Endothelial cell of hepatic sinusoid (primary cell): ENCODE data around the gene NECAB2.

Experiments used
- in situ Hi-C: cut with HindIII; loops from 2 replicates; pipeline ENCODE4 v1.10.0; 2017; ENCODE audit warnings: low sequenced_read_pairs

The NECAB2 gene

DNA sequence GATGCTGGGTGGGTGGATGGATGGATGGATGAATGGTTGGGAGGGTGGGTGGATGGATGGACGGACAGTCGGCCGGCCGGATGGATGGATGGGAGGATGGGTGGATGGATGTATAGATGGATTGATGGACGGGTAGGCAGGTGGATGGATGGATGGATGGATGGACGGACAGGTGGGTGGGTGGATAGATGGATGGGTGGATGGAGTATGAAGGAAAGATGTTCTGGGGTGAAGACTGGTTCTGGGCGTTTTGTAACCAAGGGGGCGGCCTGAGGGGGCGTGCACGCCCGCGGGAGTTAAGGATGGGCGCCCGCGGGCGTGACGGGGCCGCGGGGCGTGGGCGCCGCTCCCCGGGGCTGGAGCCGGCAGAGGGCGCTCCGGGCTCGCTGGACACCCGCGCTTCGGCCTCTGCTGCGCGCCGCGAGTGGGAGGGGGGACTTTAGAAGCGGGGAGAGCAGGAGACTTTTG, at the start of gene NECAB2:
Gene NECAB2 (plus strand): TSS at position 407 of the 468 bp plus-strand sequence. CDS start 405 bp downstream, outside the sequence.
- in situ Hi-C loops = no loop called here

DNA sequence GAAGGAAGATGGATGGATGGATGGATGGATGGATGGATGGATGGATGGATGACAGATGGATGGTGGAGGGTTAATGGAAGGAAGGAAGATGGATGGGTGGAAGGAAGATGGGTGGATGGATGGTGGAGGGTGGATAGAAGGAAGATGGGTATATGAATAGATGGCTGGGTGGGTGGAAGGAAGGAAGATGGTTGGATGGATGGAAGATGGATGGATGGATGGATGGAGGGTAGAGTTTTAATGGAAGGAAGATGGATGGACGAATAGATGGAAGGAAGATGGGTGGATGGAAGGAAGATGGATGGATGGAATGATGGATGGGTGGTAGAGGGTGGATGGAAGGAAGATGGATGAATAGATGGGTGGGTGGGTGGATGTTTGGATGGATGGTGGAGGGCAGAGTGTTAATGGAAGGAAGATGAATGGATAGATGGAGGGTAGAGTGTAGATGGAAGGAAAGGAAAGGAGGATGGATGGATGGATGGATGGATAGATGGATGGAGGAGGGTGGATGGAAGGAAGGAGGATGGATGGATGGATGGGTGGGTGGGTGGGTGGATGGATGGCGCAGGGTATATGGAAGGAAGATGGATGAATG, 47.1 kb upstream of the NECAB2 start:
- in situ Hi-C loops = no loop called here

DNA sequence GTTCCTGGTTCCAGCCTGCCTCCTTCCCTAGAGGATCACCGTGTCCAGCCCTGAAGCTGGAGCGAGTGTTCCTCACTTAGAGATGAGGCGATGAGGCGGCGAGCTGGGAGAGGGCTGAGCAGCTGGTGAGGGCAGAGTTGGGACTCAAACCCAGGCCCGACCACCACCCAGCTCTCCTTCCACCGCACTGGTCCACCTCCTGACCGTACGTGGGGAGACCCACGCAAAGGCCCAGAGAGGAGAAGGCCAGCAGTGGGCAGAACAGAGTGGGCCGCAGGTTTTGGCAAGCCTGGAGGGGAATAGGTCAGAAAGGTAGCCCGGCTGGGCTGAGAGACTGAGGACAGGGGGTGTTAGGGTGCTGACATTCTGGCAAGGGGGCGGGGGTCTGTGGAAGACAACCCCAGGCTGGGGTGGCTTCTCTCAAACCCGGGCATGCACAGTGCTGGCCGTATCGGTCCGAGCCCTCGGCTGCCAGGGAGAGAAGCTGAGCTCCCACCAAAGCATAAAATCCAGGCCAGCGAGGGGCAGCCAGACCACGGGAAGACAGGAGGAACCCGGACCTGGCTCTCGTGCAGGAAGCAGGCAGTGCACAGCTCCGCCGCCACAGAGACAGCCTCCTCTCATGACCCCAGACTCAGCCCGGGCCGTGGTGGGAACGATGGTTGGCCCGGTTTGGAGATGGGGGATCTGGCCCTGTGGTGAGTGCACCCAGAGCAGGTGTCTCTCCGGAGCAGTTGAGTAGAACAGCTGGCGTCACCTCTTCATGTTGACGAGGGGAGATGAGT, 44.3 kb upstream of the NECAB2 start:
- in situ Hi-C loops = no loop called here

DNA sequence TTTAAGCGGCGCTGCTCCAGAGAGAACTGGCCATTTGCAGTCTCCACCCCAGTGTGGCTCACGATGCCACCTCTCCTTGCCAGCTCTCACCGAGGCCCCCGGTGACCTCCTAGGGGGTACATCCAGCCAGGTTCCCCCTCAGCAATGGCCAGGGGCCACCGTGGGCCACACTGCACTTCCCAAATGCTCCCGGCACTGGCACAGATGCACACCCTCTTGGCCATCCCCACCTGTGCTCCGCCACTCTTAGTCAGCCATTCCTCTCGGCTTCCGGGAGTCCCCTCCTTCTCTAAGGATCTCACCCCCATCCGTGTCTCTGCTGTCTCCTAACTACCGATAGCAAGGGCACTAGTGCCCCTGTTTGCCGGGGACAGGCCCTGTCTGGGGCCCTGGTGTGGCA, 43.4 kb upstream of the NECAB2 start:
- in situ Hi-C loops = loop anchor here (5.0 kb wide), 1 partner anchor 82 kb away; no protein-coding TSS in a partner anchor

DNA sequence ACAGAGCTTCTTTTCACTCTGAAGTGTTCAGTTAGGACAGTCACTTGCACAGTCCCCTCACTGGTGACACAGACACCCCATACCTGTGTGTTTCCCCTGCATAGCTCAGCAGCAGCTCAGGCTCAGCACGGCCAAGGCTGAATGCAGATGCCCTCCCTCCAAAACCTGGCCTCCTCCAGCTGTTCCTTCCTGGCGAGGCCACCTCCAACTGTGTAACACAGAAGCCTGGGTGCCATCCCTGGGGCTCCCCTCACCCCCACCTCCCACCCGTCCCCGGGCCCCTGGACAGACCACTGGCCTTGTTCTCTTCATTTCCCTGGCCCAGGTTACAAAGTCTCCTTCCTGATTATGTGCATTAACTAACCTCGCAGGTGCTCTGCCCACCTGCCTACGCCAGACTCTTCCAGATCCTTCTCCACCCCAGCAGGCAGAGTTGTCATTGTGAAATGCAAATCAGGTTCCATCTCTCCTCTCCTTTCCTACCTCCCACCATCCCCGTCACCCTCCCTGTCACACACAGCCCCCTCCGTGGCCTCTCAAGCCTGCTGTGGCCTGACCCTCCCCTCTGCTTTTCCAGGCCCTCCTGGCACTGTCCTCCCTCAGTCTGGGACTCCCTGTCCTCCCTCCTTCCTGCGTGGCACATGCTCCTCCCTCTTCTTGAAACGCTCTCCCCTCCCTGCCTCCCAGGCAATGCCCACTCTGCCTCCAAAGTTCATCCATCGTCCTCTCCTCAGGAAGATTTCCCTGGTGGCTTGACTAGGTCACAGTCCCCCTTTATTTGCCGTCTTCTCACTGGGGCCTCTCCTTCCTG, 42.7 kb upstream of the NECAB2 start:
- in situ Hi-C loops = loop anchor here (5.0 kb wide), 1 partner anchor 83 kb away; no protein-coding TSS in a partner anchor

DNA sequence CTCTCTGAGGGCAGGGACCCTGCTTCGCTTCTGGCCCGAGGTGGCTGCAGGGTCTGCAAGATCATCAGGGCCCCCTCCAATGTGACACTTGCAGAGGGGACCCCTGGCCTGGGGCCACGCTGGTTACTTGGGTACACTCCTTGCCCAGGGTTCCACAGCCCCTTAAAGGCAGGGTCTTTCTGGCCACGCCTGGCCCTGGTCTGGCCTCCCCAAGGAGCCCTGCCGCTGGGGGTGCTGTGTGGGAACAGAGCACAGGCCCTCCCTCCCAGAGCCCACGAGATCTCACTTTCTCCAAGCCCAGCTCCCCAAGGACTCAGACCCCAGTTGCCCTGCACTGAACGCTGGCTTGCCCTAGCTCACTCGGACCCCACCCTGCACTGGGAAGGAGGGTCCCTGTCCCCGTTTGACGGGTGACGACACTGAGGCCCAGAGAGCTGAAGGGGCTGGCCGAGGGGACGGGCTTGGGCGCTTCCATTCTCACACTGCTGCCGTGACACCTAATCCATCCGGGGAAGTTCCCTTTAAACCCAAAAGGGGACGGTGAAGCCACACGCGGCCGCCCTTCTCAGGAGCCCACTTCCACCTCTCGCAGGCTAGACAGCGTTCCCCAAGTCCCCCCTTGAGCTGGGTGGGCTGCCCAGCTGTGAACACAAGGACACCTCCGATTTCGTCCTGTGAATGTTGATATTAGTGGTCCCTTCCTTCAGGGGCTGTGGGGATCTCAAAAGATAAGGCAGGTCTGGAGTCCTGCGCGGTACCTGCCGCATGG, 41.9 kb upstream of the NECAB2 start:
- in situ Hi-C loops = loop anchor here (5.0 kb wide), 1 partner anchor 84 kb away; no protein-coding TSS in a partner anchor

DNA sequence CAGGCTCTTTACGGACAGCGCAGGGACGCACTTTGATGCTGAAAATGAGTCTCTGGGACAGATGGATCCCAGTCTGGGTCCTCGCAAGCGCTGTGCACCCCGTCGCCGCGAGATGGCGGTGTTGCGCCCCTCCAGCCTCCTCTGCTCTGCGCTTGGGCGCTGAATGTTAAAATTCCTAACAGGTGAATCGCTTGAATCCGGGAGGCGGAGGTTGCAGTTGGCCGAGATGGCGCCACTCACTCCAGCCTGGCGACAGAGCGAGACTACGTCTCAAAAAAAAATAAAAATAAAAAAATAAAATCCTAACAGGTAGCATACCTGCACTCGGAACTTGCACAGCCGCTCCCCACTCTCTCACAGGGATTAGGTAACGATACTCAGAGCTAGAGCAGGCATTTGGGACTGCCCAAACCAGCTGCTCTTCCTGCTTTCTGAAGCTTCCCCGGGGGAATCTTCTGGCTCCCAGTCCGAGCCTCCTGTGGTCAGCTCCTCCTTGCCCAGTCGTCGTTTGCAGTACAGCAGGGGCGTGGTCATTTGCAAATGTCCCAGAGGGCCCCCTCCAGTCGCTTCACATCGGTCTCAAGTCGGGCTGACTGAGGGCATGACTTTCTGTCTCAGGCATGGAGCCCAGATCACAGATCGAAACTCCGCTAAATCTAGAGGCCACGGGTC, 41.2 kb upstream of the NECAB2 start:
- in situ Hi-C loops = loop anchor here (5.0 kb wide), 1 partner anchor 85 kb away; no protein-coding TSS in a partner anchor

DNA sequence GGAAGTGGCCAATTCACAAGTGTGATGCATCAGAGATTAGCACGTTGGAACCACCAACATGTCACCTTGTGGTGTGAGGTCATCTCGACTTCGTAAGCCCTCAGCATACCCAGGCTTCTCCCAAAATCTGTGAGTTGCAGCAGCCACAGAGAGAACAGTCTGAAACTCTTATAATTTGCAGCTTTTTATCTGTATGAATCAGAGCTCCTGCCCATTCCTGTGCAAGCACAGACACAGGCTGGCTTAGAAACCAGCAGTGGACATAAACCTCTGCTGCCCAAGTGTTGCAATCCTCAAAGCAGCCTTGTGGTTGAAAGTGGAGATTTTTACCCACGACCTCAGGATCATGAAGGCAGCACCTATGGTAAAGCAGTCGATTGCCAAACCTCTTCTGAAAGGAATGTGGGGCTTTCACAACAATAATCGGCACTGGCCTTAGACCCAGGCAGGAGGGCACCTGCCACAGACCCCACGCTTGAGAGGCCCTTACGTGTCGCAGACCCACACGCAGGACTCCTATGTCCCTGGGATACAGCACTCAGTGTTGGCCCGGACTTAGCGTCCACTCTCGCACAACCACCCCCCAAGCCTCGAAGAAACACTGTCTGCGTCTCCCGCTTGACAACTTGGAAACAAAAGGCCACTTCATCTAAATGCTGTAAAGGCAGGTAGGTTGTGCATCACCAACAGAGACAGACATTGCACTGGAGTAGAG, 39.5 kb upstream of the NECAB2 start:
- in situ Hi-C loops = loop anchor here (5.0 kb wide), 1 partner anchor 86 kb away; no protein-coding TSS in a partner anchor

DNA sequence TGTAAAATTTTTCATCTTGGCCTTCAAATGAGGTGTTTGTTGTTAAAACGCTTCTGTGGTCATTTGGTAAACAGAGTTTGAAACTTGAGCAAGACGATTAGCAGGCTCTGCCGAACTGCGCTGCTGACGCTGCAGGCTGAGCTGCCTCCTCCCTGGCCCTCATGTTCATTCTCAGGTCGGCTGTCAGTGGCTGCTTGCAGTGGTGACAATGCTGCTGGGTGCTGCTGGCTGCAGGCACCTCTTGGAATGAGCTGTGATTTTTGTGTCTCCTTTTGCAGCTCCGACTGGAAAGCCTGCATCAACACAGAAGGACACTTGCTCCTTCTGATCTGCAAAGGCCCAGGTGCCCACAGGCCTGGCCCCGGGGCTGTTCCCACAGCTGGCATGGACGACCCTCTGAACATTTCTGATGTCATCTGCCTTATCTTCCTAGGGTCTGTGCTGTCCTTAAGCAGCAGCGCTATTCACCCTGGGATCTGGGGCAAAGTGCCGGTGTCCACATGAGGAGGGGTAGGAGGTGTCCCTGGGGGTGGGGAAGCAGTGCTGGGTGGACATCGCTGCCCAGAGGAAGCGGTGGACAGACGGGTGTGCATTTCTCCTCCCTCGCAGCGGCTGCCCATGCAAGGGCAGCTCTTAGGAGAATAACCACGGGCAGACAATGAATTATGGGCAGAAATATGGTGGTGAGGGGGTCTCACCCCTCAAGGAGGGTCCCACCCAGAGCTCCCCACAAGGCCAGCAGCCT, 38.1 kb upstream of the NECAB2 start:
- in situ Hi-C loops = loop anchor here (5.0 kb wide), 1 partner anchor 88 kb away; no protein-coding TSS in a partner anchor

DNA sequence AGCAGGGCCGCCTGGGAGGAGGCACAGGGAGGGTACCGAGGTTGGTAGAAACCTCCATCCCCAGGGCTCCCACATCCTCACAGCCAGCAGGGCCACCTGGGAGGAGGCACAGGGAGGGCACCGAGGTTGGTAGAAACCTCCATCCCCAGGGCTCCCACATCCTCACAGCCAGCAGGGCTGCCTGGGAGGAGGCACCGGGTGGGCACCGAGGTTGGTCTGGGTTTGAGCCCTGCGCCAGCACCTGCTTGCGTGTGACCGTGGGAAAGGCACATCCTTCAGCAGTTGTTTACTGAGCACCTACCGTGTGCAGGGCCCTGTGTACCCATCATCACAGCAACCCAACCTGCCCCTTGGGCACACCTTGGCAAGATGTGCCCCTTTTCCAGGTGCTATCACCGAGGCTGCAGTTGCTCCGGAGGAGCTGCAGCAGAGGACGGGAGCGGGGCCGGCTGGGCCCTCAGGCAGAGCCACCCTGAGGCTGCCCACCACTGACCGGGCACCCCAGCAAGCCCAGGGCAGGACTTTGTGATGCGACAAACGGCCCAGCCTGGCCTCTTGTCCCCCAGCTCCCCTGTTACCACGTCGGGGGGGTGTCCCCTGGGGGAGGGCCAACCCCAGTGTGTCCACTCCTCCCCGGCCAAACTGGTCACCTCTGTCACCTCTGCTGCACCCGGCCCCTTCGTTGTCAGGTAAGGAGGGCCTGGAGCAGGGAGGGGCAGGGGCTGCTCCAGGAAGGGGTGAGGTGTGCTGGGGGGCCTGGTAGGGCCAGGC, 37.1 kb upstream of the NECAB2 start:
- in situ Hi-C loops = no loop called here

DNA sequence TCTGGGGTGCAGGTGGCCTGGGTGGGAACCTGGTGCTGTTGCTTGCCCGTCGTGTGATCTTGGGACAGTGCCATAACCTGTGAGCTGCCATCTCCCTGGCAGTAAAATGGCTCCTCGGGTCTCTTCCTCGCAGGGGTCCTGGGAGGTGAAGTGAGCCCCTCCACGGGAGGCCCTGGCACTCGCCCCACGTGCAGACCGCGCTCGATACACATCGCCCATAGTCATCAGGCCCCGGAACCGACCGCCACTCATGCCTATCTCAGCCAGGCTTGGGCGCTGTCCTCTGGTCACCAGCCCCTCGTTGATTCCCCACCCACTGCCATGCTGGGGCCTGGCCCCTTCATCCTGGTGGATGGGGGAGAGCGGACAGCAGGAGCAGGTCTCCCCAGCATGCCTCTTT, 36.5 kb upstream of the NECAB2 start:
- in situ Hi-C loops = no loop called here

DNA sequence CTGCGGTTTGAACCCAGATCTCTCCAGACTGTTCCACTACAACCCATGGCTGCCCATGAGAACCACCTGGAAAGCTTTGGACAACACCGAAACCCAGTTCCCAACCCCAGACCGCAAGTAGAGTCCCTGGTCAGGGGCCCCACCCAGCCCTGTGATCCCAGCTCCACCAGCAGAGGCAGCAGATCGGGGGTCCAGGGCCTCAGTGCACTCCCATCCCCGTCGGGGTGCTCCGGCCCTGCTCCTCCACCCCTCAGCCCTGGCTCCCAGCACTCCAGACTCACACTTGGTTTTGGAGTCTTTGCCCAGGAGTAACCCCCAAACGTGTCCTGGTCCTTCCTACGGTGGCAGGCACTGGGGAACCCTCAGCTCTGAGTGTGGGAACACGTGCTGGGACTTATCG, 35.7 kb upstream of the NECAB2 start:
- in situ Hi-C loops = no loop called here

DNA sequence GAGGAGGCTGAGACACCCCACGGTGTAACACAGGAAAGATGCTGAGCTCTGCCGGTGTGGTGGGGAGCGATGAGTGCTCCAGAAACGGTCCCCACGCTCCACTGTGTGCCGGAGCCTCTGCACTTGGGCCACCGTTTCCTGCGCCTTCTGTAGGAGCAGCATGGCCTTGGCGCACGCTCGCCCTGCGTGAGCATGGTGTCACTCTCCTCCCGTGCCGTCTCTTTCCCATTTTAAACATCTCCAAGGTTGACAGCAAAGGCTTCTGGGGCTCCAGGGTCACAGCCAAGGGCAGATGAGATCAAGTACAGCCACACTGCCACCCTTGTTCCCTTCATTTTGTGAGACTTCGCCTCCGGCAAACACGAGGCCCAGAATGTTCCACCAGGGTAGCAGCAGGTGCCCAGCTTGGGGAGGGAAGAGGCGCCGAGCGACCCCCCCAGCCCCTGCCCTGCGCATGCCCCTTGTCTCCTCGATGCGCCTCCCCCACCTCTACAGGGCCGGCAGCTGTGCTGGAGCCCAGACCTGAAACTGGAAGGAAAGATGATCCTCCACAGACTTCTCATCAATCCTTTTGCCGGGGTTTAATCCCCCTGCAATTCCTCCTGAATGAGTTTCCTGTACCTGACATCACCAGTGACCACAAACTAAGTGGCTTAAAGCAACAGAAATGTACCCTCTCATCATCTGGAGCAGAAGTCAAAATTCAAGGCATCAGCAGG, 34.9 kb upstream of the NECAB2 start:
- in situ Hi-C loops = no loop called here

DNA sequence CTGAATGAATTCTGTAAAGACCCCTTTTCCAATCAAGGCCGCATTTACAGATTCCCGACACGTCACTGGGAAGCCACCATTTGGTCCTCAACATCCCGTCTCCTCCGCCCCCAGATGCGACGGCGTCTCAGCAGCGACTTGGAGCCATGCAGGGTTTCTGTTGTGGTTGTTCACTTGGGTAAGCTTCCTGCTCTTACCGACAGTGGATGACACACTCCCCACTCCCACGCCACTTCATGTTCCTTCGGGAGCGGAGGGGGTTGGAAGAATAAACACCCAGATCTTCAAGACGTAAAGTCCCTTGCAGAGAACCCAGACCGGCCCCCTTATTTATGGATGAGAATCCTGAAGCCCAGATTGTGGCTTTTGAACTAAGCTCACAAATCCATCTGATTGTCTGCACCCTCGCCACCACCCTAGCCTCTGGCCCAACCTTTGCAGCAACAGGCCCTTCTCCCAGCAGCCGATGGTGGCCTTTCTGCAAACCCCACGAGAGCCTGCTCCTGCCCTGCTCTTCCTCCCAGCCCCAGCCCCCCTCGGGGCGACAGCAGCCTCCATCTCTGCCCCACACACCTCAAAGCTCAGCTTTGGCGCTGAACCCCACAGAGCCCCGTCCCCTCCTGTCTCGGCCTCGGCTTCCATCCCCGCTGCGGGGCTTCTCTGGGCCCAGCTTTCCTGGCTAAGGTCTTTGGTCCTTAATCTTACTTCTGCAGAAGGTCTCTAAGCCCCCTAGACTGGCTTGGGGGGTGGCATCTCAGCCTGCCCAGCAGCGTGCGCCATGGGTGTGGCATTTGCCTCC, 34.0 kb upstream of the NECAB2 start:
- in situ Hi-C loops = no loop called here

DNA sequence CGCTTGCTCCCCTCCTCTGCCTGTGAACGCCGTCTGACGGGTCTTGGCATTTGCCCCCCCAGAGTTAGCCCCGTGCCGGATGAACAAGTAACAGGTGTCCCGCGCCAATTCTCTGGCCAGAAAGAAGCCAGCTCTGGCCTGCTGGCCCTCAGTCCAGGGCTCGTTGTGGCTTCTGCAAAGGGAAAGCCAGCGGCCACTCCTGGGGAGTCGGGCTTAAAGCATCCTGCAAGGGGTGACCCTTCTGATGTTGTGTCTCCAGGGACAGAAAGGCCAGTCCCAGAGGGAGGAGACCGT, 33.4 kb upstream of the NECAB2 start:
- in situ Hi-C loops = no loop called here

DNA sequence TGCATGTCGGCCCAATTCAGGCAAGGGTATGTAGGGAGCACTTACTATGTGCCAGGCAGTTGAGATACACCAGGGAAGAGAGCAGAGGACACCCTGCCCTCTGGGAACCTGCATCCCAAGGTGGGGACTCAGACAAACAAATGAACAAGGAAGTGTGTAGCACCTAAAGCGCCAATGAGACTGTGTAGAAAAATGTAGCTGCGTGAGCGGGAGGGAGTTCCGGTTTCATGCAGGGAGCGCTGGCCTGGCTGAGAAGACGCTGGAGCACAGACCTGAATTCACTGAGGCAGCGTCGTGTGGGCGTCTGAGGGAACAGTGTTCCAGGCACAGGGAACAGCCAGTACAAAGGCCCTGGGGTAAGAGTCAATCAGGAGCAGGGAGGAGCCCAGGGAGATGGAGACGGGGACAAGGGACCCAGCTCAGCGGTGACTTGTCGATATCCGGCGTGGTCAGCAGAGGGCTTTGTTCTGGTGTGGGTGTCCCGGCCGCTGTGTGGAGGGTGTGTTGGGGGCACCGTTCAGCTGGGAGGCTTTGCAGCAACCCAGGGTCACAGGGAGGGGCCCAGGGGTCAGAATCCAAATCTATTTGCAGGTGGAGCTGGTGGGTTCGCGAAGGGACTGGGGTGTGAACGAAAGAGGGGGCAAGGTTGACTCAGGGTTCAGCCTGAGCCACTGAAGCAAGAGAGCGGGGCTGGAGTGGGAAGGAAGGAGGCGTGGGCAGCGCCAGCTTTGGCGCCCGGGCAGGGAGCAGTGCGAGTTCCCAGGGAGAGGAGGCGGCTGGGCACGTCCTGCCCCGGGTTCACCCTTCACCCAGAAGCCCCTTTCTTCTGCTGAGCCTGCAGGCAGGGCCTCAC, 32.8 kb upstream of the NECAB2 start:
- in situ Hi-C loops = no loop called here
